Measurements from ENCODE around the gene ITGAV.

The ITGAV gene

DNA sequence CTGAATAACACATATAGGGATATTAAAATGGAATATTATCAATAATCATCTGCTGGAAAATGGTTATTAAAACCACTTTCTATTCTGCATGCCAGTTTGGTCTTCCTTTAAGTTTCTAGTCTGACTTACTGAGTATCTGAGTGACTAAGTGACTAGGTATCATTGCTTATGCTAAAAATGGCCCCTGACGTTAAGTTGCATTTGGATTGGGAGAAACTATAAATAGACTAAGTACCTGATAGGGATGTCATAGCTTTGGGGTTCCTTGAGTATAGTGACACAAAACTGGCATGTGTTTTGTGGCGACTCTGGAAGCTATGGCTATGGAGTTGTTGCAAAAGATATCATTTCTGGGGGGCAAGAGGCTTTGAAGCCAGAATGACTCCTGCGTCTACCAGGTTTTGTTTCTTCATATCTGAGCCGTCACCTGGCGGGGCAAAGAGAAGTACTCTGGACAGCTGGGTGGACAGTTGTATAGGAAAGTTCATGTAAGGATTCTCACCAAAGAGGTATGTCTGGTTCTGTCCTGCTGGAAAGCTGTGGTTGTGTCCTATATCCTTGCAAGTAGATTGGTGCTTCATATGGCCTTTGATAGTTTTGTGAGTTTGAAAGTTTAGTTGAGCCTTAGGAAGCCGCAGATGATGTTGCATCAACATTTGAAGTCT, 17.9 kb downstream of the ITGAV start:
- no peak overlapping the region for H3K27ac ChIP-seq
- ChIA-PET CTCF (interaction anchor here (1.1 to 1.3 kb wide), 2 partner anchors 9 to 34 kb away, joined by 3 to 5 read pairs; no protein-coding TSS in a partner anchor), POLR2A (ENCODE audit: low non-redundant PET) (interaction anchor here (0.6 kb wide), 1 partner anchor 97 kb away, joined by 3 read pairs; no protein-coding TSS in a partner anchor)
- DNase-seq (ENCODE audit: low spot score), result no peak
- TF ChIP-seq, protein P1, sequence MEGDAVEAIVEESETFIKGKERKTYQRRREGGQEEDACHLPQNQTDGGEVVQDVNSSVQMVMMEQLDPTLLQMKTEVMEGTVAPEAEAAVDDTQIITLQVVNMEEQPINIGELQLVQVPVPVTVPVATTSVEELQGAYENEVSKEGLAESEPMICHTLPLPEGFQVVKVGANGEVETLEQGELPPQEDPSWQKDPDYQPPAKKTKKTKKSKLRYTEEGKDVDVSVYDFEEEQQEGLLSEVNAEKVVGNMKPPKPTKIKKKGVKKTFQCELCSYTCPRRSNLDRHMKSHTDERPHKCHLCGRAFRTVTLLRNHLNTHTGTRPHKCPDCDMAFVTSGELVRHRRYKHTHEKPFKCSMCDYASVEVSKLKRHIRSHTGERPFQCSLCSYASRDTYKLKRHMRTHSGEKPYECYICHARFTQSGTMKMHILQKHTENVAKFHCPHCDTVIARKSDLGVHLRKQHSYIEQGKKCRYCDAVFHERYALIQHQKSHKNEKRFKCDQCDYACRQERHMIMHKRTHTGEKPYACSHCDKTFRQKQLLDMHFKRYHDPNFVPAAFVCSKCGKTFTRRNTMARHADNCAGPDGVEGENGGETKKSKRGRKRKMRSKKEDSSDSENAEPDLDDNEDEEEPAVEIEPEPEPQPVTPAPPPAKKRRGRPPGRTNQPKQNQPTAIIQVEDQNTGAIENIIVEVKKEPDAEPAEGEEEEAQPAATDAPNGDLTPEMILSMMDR (conservative IDR thresholded peaks at IDR 0.05; ENCODE audit: low read depth), result no peak

DNA sequence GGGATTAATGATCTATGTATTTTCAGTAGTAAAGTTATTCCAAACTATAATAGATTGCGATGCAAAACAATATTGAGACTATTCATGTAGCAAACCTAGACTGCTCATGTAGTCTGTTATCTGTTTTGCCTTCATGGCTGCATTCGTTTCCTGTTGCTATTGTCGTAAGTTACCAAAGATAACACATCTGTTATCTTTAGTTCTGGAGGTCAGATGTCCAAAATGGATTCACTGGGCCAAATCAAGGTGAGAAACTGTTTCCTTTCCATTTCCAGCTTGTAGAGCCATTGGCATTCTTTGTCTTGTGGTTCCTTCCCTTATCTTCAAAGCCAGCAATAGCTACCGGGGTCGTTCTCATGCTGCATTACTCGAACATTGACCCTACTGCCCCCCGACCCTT, 20.9 kb downstream of the ITGAV start:
- ChIA-PET POLR2A (ENCODE audit: low non-redundant PET) (no interaction called here), CTCF (no interaction called here)
- TF ChIP-seq, protein P1 (conservative IDR thresholded peaks at IDR 0.05; ENCODE audit: low read depth), result no peak
- H3K27ac ChIP-seq, result no peak overlapping the region
- no peak for DNase-seq (ENCODE audit: low spot score)

DNA sequence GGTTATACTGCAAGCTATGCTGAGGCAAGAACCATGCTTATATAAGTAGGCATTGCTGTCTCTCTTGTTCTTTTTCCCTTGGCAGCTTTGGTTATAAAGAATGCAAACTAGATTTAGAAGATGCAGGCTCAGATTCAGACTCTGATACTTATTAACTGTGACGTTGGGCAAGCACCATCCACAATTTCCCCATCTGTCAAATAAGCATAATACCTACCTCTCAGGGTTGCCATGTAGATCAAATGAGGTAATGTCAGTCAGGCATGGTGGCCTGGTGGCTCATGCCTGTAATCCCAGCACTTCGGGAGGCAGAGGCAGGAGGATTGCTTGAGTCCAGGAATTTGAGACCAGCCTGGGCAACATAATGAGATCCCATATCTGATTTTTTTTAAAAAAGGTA, 21.7 kb downstream of the ITGAV start:
- TF ChIP-seq, protein P1 (conservative IDR thresholded peaks at IDR 0.05; ENCODE audit: low read depth), result no peak
- CTCF ChIA-PET, result no interaction called here

DNA sequence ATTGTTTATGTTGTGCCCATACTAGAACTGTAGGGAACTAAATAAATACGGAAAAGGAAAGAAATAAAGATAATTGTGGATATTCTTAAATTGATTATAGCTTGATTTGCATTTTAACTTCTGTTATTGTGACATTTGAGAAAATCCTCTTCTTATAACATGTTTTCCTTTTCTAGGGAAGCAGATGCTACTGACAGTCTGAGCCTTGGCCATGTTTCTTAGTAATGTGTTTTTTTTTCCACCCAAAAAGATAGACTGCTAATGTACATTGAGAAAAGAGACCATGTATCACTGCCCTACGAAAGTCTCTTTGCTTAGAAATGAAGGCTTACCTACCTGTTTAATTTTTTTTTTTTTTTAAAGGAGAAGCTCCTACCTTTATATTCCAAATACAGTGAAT, 22.2 kb downstream of the ITGAV start:
- ChIA-PET CTCF (interaction anchor here (0.6 to 0.7 kb wide), 3 partner anchors 18 to 498 kb away, joined by 3 read pairs; no protein-coding TSS in a partner anchor), POLR2A (ENCODE audit: low non-redundant PET) (no interaction called here)

More for the DNA sequence above, 21.7 kb downstream of the ITGAV start:
- DNase-seq (ENCODE audit: low spot score), result no peak
- POLR2A ChIA-PET (ENCODE audit: low non-redundant PET), result no interaction called here
- no peak overlapping the region for H3K27ac ChIP-seq

DNA sequence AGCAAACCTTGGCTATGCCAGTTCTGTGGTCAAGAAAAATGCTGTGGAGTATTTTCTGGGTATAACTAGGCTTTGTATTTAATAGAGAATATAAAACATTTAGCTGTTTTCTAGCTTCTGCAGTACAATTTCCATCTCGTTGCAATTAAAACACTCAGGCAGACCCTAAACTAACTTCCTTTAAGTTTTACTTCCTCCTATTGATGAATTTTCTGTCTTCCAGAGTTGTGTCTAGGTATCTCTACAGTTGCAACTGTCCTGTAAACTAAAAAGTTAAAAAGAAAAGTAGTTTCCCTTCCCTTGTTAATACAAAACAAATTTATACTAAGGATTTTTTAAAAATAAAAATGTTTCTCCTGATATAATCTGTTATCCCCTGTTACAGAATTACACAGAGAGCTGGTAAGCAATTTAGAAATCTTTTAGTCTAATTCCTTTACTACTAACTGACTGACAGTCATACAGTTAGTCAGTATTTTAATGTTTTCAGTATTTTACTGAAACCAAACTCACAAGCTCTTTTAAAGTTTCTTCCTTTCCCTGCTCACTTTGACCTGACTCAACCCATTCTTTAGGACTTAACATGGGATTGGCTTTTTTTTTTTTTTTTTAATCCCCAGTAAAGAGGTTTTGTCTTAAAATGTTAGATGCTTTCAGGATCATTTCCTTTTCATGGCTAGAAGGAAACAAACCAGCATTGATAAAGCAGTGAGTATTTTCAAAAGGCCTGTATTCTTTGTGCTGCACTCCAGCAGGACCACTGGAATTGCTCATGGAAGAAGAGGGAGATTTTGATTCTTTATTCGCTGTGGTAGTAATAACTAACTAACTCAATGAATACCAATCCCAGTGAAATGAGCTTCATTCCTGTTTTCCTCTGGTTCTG, 22.9 kb downstream of the ITGAV start:
- ChIA-PET CTCF (interaction anchor here (0.6 to 0.8 kb wide), 4 partner anchors 18 to 499 kb away, joined by 3 read pairs; no protein-coding TSS in a partner anchor), POLR2A (ENCODE audit: low non-redundant PET) (no interaction called here)

More for the DNA sequence above, 22.2 kb downstream of the ITGAV start:
- TF ChIP-seq, protein P1 (conservative IDR thresholded peaks at IDR 0.05; ENCODE audit: low read depth), result no peak
- no peak overlapping the region for H3K27ac ChIP-seq
- no peak for DNase-seq (ENCODE audit: low spot score)

DNA sequence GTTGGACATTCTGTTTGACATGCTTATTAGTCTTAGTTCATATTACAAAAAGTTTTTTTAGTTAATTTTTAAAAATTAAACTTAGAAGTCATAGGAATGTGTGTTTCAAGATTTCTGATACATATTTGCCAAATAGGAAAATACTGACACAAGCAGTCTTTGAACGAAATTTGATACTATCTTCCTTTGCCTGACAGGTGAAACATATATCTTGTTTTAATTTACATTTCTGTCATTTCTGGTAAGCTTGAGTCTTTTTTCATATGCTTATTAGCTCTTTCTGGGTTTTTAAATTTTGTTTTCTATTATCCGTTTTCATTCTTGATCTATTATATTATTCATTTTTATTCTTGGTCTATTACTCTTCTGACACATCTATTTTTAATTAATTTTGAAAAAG, 24.5 kb downstream of the ITGAV start:
- ChIA-PET CTCF (no interaction called here), POLR2A (ENCODE audit: low non-redundant PET) (no interaction called here)
- DNase-seq (ENCODE audit: low spot score), result no peak
- TF ChIP-seq, protein P1 (conservative IDR thresholded peaks at IDR 0.05; ENCODE audit: low read depth), result no peak
- H3K27ac ChIP-seq, result no peak overlapping the region

More for the DNA sequence above, 22.9 kb downstream of the ITGAV start:
- TF ChIP-seq, protein P1 (conservative IDR thresholded peaks at IDR 0.05; ENCODE audit: low read depth), result no peak
- no peak for DNase-seq (ENCODE audit: low spot score)
- no peak overlapping the region for H3K27ac ChIP-seq

Data from RWPE1 (cell line).